ENCODE results near the gene IPP. TPM values are rescaled to one million over a fixed set of nuclear protein-coding genes. Genes with fewer than 3 reads are reported as not detected.

Gene IPP
- polyA plus RNA-seq, 1 of the 3 experiments (the other 2 are of a cell fraction) = 3.2 TPM

DNA sequence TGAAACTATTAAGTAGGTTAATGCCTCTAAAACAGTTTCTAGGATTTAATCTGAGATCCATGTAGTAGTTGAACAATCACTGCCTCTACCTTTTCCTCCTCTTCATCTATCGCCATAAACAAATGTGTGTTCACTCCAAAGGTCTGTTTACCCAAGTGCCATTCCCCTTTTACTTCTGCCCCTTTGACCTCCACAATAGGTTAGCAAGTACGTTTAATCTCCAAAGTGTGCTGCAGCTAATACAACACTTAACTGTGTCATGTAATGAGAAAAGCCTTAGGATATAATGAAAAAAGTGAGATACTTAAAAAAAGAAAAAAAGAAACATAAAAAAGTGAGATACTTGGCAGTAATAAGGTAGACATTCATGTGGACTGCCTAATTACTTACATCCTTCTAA lies 92.3 kb downstream of the IPP start (continued):
- TF ChIP-seq YY1 (IDR thresholded peaks at IDR 0.05; ENCODE audit: low read depth) = no peak
- TF ChIP-seq TCF12 (IDR thresholded peaks at IDR 0.05) = no peak
- TF ChIP-seq EP300 (IDR thresholded peaks at IDR 0.05; ENCODE audit: borderline replicate concordance in 1 of 2, low read depth in 1 of 2, low read length in 1 of 2) = no peak
- TF ChIP-seq EZH2phosphoT487 (IDR thresholded peaks at IDR 0.05; ENCODE audit: borderline replicate concordance, low read depth) = no peak
- TF ChIP-seq RFX5 (IDR thresholded peaks at IDR 0.05; ENCODE audit: low read length) = no peak
- TF ChIP-seq FOSL2 (IDR thresholded peaks at IDR 0.05; ENCODE audit: borderline replicate concordance, low read depth) = no peak
- no peak for TF ChIP-seq NFIC (IDR thresholded peaks at IDR 0.05; ENCODE audit: borderline replicate concordance)
- no peak for TF ChIP-seq FOXJ3 (CRISPR knock-in tag; IDR thresholded peaks at IDR 0.05)
- TF ChIP-seq POLR2AphosphoS5 (IDR thresholded peaks at IDR 0.05; ENCODE audit: low read depth, low read length) = no peak

DNA sequence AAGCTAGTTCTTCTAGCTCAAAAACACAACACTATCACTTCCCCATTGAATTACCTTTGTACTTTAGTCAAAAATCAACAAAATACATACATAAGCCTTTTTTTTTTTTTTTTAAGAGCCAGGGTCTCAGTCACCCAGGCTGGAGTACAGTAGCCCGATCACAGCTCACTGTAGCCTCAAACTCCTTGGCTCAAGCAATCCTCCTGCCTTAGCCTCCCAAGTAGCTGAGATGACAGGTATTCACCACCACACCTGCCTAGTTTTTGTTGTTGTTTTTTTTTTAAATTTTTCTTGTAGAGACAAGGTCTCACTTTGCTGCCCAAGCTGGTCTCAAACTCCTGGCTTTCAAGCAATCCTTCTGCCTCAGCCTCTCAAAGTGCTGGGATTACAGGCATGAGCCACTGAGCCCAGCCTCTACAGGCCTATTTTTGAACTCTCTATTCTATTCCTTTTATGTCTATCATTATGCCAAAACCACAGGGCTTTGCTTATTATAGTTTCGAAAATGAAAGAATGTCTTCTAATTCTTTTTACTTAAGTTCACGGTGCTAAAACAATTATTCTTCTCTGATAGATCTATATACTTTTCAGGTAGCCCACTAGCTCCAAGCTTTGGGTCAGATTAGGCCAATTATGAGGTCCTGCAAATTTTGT lies 93.8 kb downstream of the IPP start:
- CTCF ChIA-PET = no interaction called here
- H3K4me1 ChIP-seq (ENCODE audit: control insufficient read depth in 1 of 2, insufficient read depth in 2 of 2, low read depth in 1 of 2, low read length in 1 of 2) = no peaks in the 10 kb centered on the region
- no peak overlapping the region for H3K4me3 ChIP-seq (ENCODE audit: low read depth in 2 of 2, low read length in 1 of 2)
- no peak overlapping the region for H3K27ac ChIP-seq (ENCODE audit: low read depth in 2 of 2, low read length in 1 of 2)
- H4K20me1 ChIP-seq (ENCODE audit: insufficient read depth) = peaks cover 18% of the 10 kb centered on the region
- no peak overlapping the region for H3K4me2 ChIP-seq
- no peaks in the 10 kb centered on the region for H3K9me3 ChIP-seq
- H3K9me2 ChIP-seq = no peaks in the 10 kb centered on the region
- TF ChIP-seq CHD2 (IDR thresholded peaks at IDR 0.05; ENCODE audit: low read length, partially characterized antibody) = no peak
- WGBS (ENCODE audit: low lambda C conversion rate) = 87% methylated on average over 3 of the region's 3 CpGs
- H2AFZ ChIP-seq (ENCODE audit: low read depth) = no peak overlapping the region
- H3K27me3 ChIP-seq (ENCODE audit: insufficient read depth) = no peaks in the 10 kb centered on the region
- POLR2A ChIA-PET = no interaction called here
- peaks cover 13% of the 10 kb centered on the region for H3F3A ChIP-seq (replicated peaks; ENCODE audit: insufficient read depth)
- H3K79me2 ChIP-seq (ENCODE audit: insufficient read depth) = peaks cover 53% of the 10 kb centered on the region
- H3K36me3 ChIP-seq (replicated peaks in 1 of 2; ENCODE audit: control insufficient read depth in 1 of 2, insufficient read depth in 2 of 2, low read length in 1 of 2) = peaks cover 53 to 93% of the 10 kb centered on the region in 2 experiments
- no peak for DNase-seq
- H3K9ac ChIP-seq = no peak overlapping the region

DNA sequence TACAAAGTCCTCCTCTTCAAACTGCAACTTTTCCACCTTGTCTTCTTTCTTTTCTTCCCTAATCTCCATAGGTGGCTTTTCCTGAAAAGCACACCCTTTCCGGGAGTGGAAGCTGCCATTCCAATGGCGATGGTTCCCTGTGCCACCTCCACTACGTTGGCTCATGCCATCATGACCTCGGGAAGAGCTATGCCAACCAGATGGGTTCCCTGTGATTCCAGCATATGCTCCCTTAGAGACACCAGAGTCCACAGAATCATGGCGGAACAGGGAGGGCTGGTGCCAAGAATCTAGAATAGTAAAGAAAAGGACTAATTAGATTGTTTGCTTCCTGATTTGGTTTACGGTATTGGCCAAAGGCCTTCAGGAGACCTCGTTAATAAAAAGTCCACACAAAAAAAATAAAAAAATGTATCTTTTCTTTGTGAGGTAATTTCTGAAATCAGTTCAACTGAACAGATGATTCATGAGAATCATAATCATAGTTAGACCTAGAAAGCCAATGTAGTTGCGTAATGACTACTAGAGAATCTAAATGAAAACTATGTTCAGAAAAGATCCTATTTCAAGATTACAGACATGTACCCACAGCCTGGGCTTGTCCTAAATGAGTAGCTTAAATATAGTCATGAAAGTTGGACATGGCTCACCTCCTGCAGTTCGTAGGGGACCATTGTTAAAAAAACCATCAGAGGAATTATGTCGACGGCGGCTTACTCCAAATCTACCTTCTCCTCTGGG lies 95.7 kb downstream of the IPP start:
- no peak overlapping the region for H3K27ac ChIP-seq (ENCODE audit: low read depth in 2 of 2, low read length in 1 of 2)
- H3F3A ChIP-seq (replicated peaks; ENCODE audit: insufficient read depth) = peaks cover 9% of the 10 kb centered on the region
- no peaks in the 10 kb centered on the region for H4K20me1 ChIP-seq (ENCODE audit: insufficient read depth)
- H3K4me3 ChIP-seq (ENCODE audit: low read depth in 2 of 2, low read length in 1 of 2) = no peak overlapping the region
- H3K36me3 ChIP-seq (replicated peaks in 1 of 2; ENCODE audit: control insufficient read depth in 1 of 2, insufficient read depth in 2 of 2, low read length in 1 of 2) = peaks cover 68 to 95% of the 10 kb centered on the region in 2 experiments
- no peaks in the 10 kb centered on the region for H3K27me3 ChIP-seq (ENCODE audit: insufficient read depth)
- ChIA-PET POLR2A (no interaction called here), CTCF (no interaction called here)
- WGBS (ENCODE audit: low lambda C conversion rate) = 94% methylated on average over 12 of the region's 12 CpGs
- H3K79me2 ChIP-seq (ENCODE audit: insufficient read depth) = peaks cover 46% of the 10 kb centered on the region
- no peak overlapping the region for H3K9ac ChIP-seq
- TF ChIP-seq RFX5 (IDR thresholded peaks at IDR 0.05; ENCODE audit: low read length) = no peak
- TF ChIP-seq FOXM1 (IDR thresholded peaks at IDR 0.05; ENCODE audit: low read depth) = no peak
- TF ChIP-seq JUND (IDR thresholded peaks at IDR 0.05) = no peak
- TF ChIP-seq EZH2phosphoT487 (IDR thresholded peaks at IDR 0.05; ENCODE audit: borderline replicate concordance, low read depth) = no peak
- no peak for TF ChIP-seq FOXJ3 (CRISPR knock-in tag; IDR thresholded peaks at IDR 0.05)
- TF ChIP-seq, protein P1, sequence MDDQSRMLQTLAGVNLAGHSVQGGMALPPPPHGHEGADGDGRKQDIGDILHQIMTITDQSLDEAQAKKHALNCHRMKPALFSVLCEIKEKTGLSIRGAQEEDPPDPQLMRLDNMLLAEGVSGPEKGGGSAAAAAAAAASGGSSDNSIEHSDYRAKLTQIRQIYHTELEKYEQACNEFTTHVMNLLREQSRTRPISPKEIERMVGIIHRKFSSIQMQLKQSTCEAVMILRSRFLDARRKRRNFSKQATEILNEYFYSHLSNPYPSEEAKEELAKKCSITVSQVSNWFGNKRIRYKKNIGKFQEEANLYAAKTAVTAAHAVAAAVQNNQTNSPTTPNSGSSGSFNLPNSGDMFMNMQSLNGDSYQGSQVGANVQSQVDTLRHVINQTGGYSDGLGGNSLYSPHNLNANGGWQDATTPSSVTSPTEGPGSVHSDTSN (IDR thresholded peaks at IDR 0.05) = no peak
- no peak for TF ChIP-seq CHD2 (IDR thresholded peaks at IDR 0.05; ENCODE audit: low read length, partially characterized antibody)
- TF ChIP-seq POLR2AphosphoS5 (IDR thresholded peaks at IDR 0.05; ENCODE audit: low read depth, low read length) = no peak
- TF ChIP-seq TAF1 (IDR thresholded peaks at IDR 0.05; ENCODE audit: borderline replicate concordance, low read depth, low read length) = no peak
- TF ChIP-seq, protein P2, sequence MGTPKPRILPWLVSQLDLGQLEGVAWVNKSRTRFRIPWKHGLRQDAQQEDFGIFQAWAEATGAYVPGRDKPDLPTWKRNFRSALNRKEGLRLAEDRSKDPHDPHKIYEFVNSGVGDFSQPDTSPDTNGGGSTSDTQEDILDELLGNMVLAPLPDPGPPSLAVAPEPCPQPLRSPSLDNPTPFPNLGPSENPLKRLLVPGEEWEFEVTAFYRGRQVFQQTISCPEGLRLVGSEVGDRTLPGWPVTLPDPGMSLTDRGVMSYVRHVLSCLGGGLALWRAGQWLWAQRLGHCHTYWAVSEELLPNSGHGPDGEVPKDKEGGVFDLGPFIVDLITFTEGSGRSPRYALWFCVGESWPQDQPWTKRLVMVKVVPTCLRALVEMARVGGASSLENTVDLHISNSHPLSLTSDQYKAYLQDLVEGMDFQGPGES (IDR thresholded peaks at IDR 0.05; ENCODE audit: low read depth, low read length) = no peak
- TF ChIP-seq RXRA (IDR thresholded peaks at IDR 0.05; ENCODE audit: borderline replicate concordance, low read depth) = no peak
- TF ChIP-seq RAD21 (IDR thresholded peaks at IDR 0.05; ENCODE audit: low read length) = no peak
- TF ChIP-seq, protein P3, sequence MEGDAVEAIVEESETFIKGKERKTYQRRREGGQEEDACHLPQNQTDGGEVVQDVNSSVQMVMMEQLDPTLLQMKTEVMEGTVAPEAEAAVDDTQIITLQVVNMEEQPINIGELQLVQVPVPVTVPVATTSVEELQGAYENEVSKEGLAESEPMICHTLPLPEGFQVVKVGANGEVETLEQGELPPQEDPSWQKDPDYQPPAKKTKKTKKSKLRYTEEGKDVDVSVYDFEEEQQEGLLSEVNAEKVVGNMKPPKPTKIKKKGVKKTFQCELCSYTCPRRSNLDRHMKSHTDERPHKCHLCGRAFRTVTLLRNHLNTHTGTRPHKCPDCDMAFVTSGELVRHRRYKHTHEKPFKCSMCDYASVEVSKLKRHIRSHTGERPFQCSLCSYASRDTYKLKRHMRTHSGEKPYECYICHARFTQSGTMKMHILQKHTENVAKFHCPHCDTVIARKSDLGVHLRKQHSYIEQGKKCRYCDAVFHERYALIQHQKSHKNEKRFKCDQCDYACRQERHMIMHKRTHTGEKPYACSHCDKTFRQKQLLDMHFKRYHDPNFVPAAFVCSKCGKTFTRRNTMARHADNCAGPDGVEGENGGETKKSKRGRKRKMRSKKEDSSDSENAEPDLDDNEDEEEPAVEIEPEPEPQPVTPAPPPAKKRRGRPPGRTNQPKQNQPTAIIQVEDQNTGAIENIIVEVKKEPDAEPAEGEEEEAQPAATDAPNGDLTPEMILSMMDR (IDR thresholded peaks at IDR 0.05) = no peak
- H2AFZ ChIP-seq (ENCODE audit: low read depth) = no peak overlapping the region
- no peaks in the 10 kb centered on the region for H3K9me2 ChIP-seq
- no peak for DNase-seq
- H3K9me3 ChIP-seq = no peaks in the 10 kb centered on the region
- no peak overlapping the region for H3K4me2 ChIP-seq
- H3K4me1 ChIP-seq (ENCODE audit: control insufficient read depth in 1 of 2, insufficient read depth in 2 of 2, low read depth in 1 of 2, low read length in 1 of 2) = no peaks in the 10 kb centered on the region
